Spleen (tissue), 11 donors: ENCODE measurements around the gene DPF3. TPM values are rescaled to one million over a fixed set of nuclear protein-coding genes. Genes with fewer than 3 reads are reported as not detected.

Experiments used
- DNase-seq: peaks from one replicate; pipeline ENCODE4 v3.0.0-alpha.2; 2020
- H3K27ac ChIP-seq, 8 donors: fragments of 200-600 bp; sonication (generic) in 7 of 8; 1 replicate in 4 of 8; 2 replicates in 4 of 8; pipeline versions ENCODE4 v1.5.0 to v1.8.0; 2016 to 2021; ENCODE audit warnings: inconsistent platforms in 4 of 8, mild to moderate bottlenecking in 4 of 8, moderate library complexity in 1 of 8
- H3K27me3 ChIP-seq, 7 donors: fragments of 200-600 bp; sonication (generic) in 6 of 7; replicated peaks in 1 of 7; 1 replicate in 4 of 7; 2 replicates in 3 of 7; pipeline versions ENCODE4 v1.5.0 to v1.8.0; 2016 to 2021; ENCODE audit warnings: inconsistent platforms in 3 of 7, mild to moderate bottlenecking in 1 of 7
- H3K36me3 ChIP-seq, 6 donors: fragments of 200-600 bp; sonication (generic) in 5 of 6; 1 replicate in 4 of 6; 2 replicates in 2 of 6; pipeline versions ENCODE4 v1.5.0 to v1.8.0; 2016 to 2021; ENCODE audit warnings: inconsistent platforms in 2 of 6
- H3K4me1 ChIP-seq, 6 donors: fragments of 200-600 bp; sonication (generic) in 5 of 6; 1 replicate in 3 of 6; 2 replicates in 3 of 6; pipeline versions ENCODE4 v1.5.0 to v1.8.0; 2016 to 2021; ENCODE audit warnings: inconsistent platforms in 3 of 6
- H3K4me3 ChIP-seq, 8 donors: fragments of 200-600 bp; sonication (generic) in 7 of 8; 1 replicate in 4 of 8; 2 replicates in 4 of 8; pipeline versions ENCODE4 v1.5.0 to v1.8.0; 2016 to 2021; ENCODE audit warnings: inconsistent platforms in 4 of 8, mild to moderate bottlenecking in 4 of 8, moderate library complexity in 2 of 8
- H3K9me3 ChIP-seq, 8 donors: fragments of 200-600 bp; sonication (generic) in 7 of 8; 1 replicate in 4 of 8; 2 replicates in 4 of 8; pipeline versions ENCODE4 v1.5.0 to v1.8.0; 2016 to 2021; ENCODE audit warnings: inconsistent platforms in 4 of 8
- POLR2A ChIP-seq, 3 donors: fragments of 450-650 bp; IDR thresholded peaks; one replicate each; pipeline ENCODE4 v1.5.1; 2017; ENCODE audit warnings: antibody characterized with exemption in 3 of 3, mild to moderate bottlenecking in 1 of 3
- POLR2AphosphoS5 ChIP-seq, 3 donors: sonication (generic); formaldehyde crosslinking; IDR thresholded peaks; one replicate each; pipeline ENCODE4 v1.5.1; 2017; ENCODE audit warnings: antibody characterized with exemption in 3 of 3
- WGBS, 5 donors: extraction: QIAGEN DNeasy Blood & Tissue Kit in 3 of 5; methylation state at CpG; one replicate each; pipeline versions ENCODE4 v1.1.5 to v1.1.7; 2013 to 2018; 5-methylcytosine and 5-hydroxymethylcytosine counted together
- intact Hi-C: fragments of 100-400 bp; cut with DNase I; formaldehyde crosslinking; loops from one replicate; pipeline ENCODE4 v1.15.0; 2023; ENCODE audit warnings: low total_unique reads
- polyA plus RNA-seq, 3 donors: library from polyadenylated mRNA; stranded (reverse); fragments of 200-250 nt; gene quantifications; one replicate each; pipeline ENCODE4 v1.2.1, GENCODE V29; 2013
- total RNA-seq, 7 donors: library from RNA; depleted of rRNA in 3 of 7; stranded (reverse); fragments of >200 nt in 3 of 7; fragmentation: NEBNext Ultra II Directional in 4 of 7; extraction: Animal tissue kit (Norgen Biotek cat#: 25700) in 4 of 7; gene quantifications; one replicate each; pipeline versions ENCODE4 v1.1.0 to v1.2.1, GENCODE V29; 2016 to 2021
- TF ChIP-seq, protein P1 (sequence below), 11 experiments: fragments of 200-600 bp in 7 of 11; fragments of 450-650 bp in 4 of 11; sonication (generic) in 4 of 11; IDR thresholded peaks in 8 of 11; conservative IDR thresholded peaks in 3 of 11; 1 replicate in 7 of 11; 2 replicates in 4 of 11; pipeline versions ENCODE4 v1.4.0 to v1.8.0; 2016 to 2021; ENCODE audit warnings: antibody characterized with exemption in 11 of 11, inconsistent platforms in 4 of 11, mild to moderate bottlenecking in 1 of 11
- donor health status: healthy with polysubstance abuse.
- donor health status: DM: no; HTN: no; CAD: no; lungs with moderate emphysema.
- donor health status: DM: no; HTN: no; CAD: no.
- donor health status: Bipolar disorder and iron deficiency.
- donor health status: healthy.
- donor health status: DM: no; HTN: no; CAD: no.
- donor health status: DM: yes; HTN: yes; CAD: no.

DPF3 gene
- total and polyA plus RNA-seq, 10 donors: 0.76 to 8.9 (median 3.0) TPM

- Histone ChIP-seq H3K27ac (no peak overlapping the region), H3K9me3 (no peaks in the 10 kb centered on the region), H3K4me1 (no peaks in the 10 kb centered on the region), H3K27me3 (no peaks in the 10 kb centered on the region), H3K36me3 (no peaks in the 10 kb centered on the region), H3K4me3 (no peak overlapping the region)
- intact Hi-C loops: no loop called here
- TF ChIP-seq POLR2AphosphoS5 (IDR thresholded peaks at IDR 0.05) (no peak), POLR2A (IDR thresholded peaks at IDR 0.05) (no peak)
- TF ChIP-seq, protein P1, sequence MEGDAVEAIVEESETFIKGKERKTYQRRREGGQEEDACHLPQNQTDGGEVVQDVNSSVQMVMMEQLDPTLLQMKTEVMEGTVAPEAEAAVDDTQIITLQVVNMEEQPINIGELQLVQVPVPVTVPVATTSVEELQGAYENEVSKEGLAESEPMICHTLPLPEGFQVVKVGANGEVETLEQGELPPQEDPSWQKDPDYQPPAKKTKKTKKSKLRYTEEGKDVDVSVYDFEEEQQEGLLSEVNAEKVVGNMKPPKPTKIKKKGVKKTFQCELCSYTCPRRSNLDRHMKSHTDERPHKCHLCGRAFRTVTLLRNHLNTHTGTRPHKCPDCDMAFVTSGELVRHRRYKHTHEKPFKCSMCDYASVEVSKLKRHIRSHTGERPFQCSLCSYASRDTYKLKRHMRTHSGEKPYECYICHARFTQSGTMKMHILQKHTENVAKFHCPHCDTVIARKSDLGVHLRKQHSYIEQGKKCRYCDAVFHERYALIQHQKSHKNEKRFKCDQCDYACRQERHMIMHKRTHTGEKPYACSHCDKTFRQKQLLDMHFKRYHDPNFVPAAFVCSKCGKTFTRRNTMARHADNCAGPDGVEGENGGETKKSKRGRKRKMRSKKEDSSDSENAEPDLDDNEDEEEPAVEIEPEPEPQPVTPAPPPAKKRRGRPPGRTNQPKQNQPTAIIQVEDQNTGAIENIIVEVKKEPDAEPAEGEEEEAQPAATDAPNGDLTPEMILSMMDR (IDR thresholded peaks at IDR 0.05 in 8 of 11, conservative IDR thresholded peaks at IDR 0.05 in 3 of 11): no peak
- DNase-seq: no peak
- WGBS, 5 donors: 71 to 80% (median 76%) methylated on average over 23 to 27 of the region's 27 CpGs
Measured at GRCh38 chr14:72742118-72742837, 151.6 kb downstream of the DPF3 start.

- WGBS, 5 donors: 81 to 91% (median 85%) methylated on average over 3 to 8 of the region's 8 CpGs
- Histone ChIP-seq H3K4me3 (no peak overlapping the region), H3K27ac (no peak overlapping the region), H3K9me3 (no peaks in the 10 kb centered on the region), H3K36me3 (no peaks in the 10 kb centered on the region), H3K4me1 (no peaks in the 10 kb centered on the region), H3K27me3 (no peaks in the 10 kb centered on the region)
- TF ChIP-seq, protein P1 (IDR thresholded peaks at IDR 0.05 in 8 of 11, conservative IDR thresholded peaks at IDR 0.05 in 3 of 11): no peak
- TF ChIP-seq POLR2AphosphoS5 (IDR thresholded peaks at IDR 0.05) (no peak), POLR2A (IDR thresholded peaks at IDR 0.05) (no peak)
- intact Hi-C loops: no loop called here
- no peak for DNase-seq
Measured at GRCh38 chr14:72741826-72742117, 152.1 kb downstream of the DPF3 start.

DNA sequence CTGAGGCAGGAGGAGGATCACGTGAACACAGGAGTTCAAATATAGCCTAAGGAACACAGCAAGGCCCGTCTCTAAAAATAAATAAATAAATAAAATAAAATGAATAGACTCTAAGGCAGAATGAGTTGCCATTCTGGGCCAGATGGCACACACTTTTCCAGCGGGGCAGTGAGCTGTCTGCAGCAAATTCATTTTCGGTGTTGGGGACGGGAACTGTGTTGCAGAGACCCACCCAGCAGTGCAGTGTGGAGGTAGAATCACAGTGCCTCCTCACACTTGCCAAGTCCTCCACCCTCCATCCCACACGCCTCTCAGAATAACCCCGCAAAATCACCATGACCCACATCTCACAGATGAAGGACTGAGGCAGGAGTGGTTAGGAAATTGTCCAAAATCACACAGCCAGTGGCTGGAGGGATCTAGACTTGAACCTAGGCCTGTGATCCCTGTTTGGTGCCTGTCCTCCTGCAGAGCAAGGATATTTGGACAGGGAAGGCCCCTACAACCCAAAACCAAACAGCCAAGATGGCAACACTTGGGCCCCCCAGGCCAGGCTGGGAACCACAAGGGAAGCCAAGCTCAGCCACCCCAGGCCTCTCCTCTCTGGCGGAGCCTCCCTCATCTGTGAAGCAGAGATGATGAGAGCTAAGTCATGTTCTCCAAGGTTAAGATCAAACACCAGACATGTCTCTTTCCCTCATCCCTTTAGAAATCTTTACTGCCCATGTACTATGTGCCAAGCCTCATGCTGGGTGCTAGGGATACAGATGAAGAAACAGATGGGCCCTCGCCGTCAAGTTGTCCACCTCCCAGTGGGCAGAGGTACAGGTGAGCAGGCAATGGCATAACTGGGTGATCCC is 152.7 kb downstream of the DPF3 start:
- Histone ChIP-seq H3K4me3 (no peak overlapping the region), H3K36me3 (no peaks in the 10 kb centered on the region), H3K27me3 (no peaks in the 10 kb centered on the region), H3K4me1 (no peaks in the 10 kb centered on the region), H3K9me3 (no peaks in the 10 kb centered on the region), H3K27ac (no peak overlapping the region)
- no peak for DNase-seq
- WGBS, 5 donors: 92 to 96% (median 95%) methylated on average over 10 of the region's 10 CpGs
- TF ChIP-seq, protein P1 (IDR thresholded peaks at IDR 0.05 in 8 of 11, conservative IDR thresholded peaks at IDR 0.05 in 3 of 11): no peak
- intact Hi-C loops: no loop called here

DNA sequence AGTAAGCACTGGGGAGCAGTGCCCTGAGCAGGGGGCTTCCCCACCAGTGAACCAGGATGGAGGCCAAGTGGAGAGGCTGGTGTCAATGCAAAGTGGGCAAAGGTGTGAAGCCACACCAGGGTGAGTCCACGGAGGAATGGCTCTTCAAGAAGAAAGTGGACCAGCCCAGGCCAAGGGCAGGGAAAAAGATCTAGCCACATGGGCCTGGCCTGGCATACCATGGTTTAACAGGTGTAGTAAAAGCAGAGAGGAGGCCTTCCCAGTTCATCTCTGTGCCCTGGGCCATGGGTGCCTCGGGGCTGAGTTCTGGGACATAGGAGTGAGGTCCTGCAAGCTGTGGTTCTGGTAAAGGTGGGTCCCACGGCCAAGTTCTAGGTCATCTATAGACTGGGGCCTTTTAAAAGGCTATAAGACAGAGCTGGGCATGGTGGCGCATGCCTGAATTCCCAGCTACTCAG is 153.4 kb downstream of the DPF3 start:
- Histone ChIP-seq H3K4me1 (no peaks in the 10 kb centered on the region), H3K27ac (no peak overlapping the region), H3K27me3 (no peaks in the 10 kb centered on the region), H3K36me3 (no peaks in the 10 kb centered on the region), H3K4me3 (no peak overlapping the region), H3K9me3 (no peaks in the 10 kb centered on the region)
- WGBS, 5 donors: 84 to 95% (median 94%) methylated on average over 4 of the region's 4 CpGs
- DNase-seq: no peak
- intact Hi-C loops: no loop called here
- TF ChIP-seq, protein P1 (IDR thresholded peaks at IDR 0.05 in 8 of 11, conservative IDR thresholded peaks at IDR 0.05 in 3 of 11): no peak
- TF ChIP-seq POLR2AphosphoS5 (IDR thresholded peaks at IDR 0.05): no peak
- TF ChIP-seq POLR2A (IDR thresholded peaks at IDR 0.05): no peak
